Activated CD4-positive, alpha-beta memory T cell treated with anti-CD3 and anti-CD28 coated beads for 36 hours (primary cell): ENCODE results near the gene PRPF39. TPM values are rescaled to one million over a fixed set of nuclear protein-coding genes. Genes with fewer than 3 reads are reported as not detected.
A peak's percentile ranks its signal among the peaks of the same experiment; 100 is the strongest.

Experiments used
- CTCF ChIA-PET: fragments of 350-600 bp; sonication (Branson Sonifier 250); formaldehyde crosslinking; loops from one replicate; lab custom pipeline; 2021; ENCODE audit warnings: antibody characterized with exemption, inconsistent platforms; lab: Charles Lee
- POLR2A ChIA-PET: fragments of 350-600 bp; sonication (Branson Sonifier 250); formaldehyde crosslinking; loops from one replicate; lab custom pipeline; 2021; ENCODE audit warnings: antibody characterized with exemption; lab: Charles Lee
- DNase-seq: peaks from one replicate; pipeline ENCODE4 v3.0.0-alpha.2; 2020
- H3K27ac Mint-ChIP-seq: one replicate; pipeline ENCODE4 v1.8.0; 2021; ENCODE audit warnings: mixed read lengths
- H3K27me3 Mint-ChIP-seq: one replicate; pipeline ENCODE4 v1.8.0; 2021; ENCODE audit warnings: mixed read lengths
- H3K36me3 Mint-ChIP-seq: one replicate; pipeline ENCODE4 v1.8.0; 2021; ENCODE audit warnings: mixed read lengths
- H3K4me1 Mint-ChIP-seq: one replicate; pipeline ENCODE4 v1.8.0; 2021; ENCODE audit warnings: low read depth, mixed read lengths
- H3K4me3 Mint-ChIP-seq: one replicate; pipeline ENCODE4 v1.8.0; 2021; ENCODE audit warnings: mild to moderate bottlenecking, mixed read lengths
- H3K9me3 Mint-ChIP-seq: one replicate; pipeline ENCODE4 v1.8.0; 2021; ENCODE audit warnings: mixed read lengths
- intact Hi-C: fragments of 100-400 bp; cut with micrococcal nuclease; formaldehyde crosslinking; loops from one replicate; pipeline ENCODE4 v1.15.1; 2023
- total RNA-seq, 2 experiments: library from RNA; stranded (reverse); gene quantifications; one replicate each; pipeline ENCODE4 v1.2.3, GENCODE V29; 2021

PRPF39 gene
- total RNA-seq, 2 experiments from 2014 or later: 38.9 to 40.9 TPM

- peaks cover 6% of the 10 kb centered on the region for H3K36me3 Mint-ChIP-seq
- H3K27me3 Mint-ChIP-seq: no peaks in the 10 kb centered on the region
- ChIA-PET POLR2A (interaction anchor here (1.2 to 1.9 kb wide), 4 partner anchors 9 to 123 kb away, joined by 4 to 16 read pairs (median 5); partner anchors contain the start of genes FKBP3, KLHL28 and TOGARAM1), CTCF (no interaction called here)
- peaks cover 48% of the 10 kb centered on the region for H3K4me1 Mint-ChIP-seq
- H3K4me3 Mint-ChIP-seq: peak overlapping the region; percentile 95
- no peaks in the 10 kb centered on the region for H3K9me3 Mint-ChIP-seq
- intact Hi-C loops: loop anchor here (1.0 kb wide), 3 partner anchors 49 to 168 kb away; partner anchors contain the start of genes FKBP3, KLHL28 and MIS18BP1
- H3K27ac Mint-ChIP-seq: peak overlapping the region; percentile 95
- no peak for DNase-seq
Observed at GRCh38 chr14:45084946-45085346, 1.0 kb downstream of the PRPF39 start.

GRCh38 chr14:45089813-45090212 lies 5.9 kb downstream of the PRPF39 start:
- H3K27ac Mint-ChIP-seq: peak overlapping the region; percentile 70
- no peaks in the 10 kb centered on the region for H3K27me3 Mint-ChIP-seq
- H3K4me1 Mint-ChIP-seq: peaks cover 73% of the 10 kb centered on the region
- intact Hi-C loops: loop anchor here (1.0 kb wide), 2 partner anchors 24 to 156 kb away; no protein-coding TSS in a partner anchor
- POLR2A ChIA-PET: interaction anchor here (1.0 to 1.6 kb wide), 3 partner anchors 23 to 128 kb away, joined by 3 to 4 read pairs (median 3); partner anchors contain the start of genes FKBP3, KLHL28 and TOGARAM1
- DNase-seq: peak; percentile 20
- CTCF ChIA-PET: interaction anchor here (0.9 kb wide), 1 partner anchor 179 kb away, joined by 3 read pairs; no protein-coding TSS in a partner anchor
- H3K36me3 Mint-ChIP-seq: peaks cover 17% of the 10 kb centered on the region
- peak overlapping the region; percentile 52 for H3K4me3 Mint-ChIP-seq
- H3K9me3 Mint-ChIP-seq: no peaks in the 10 kb centered on the region

GRCh38 chr14:45091710-45092109 lies 7.8 kb downstream of the PRPF39 start:
- CTCF ChIA-PET: no interaction called here
- no peaks in the 10 kb centered on the region for H3K9me3 Mint-ChIP-seq
- no peaks in the 10 kb centered on the region for H3K27me3 Mint-ChIP-seq
- H3K36me3 Mint-ChIP-seq: peaks cover 27% of the 10 kb centered on the region
- H3K4me3 Mint-ChIP-seq: no peak overlapping the region
- H3K4me1 Mint-ChIP-seq: peaks cover 71% of the 10 kb centered on the region
- DNase-seq: no peak
- intact Hi-C loops: no loop called here
- POLR2A ChIA-PET: no interaction called here
- no peak overlapping the region for H3K27ac Mint-ChIP-seq

GRCh38 chr14:45094275-45094674 lies 10.4 kb downstream of the PRPF39 start:
- Mint-ChIP-seq H3K27me3 (no peaks in the 10 kb centered on the region), H3K4me3 (no peak overlapping the region), H3K27ac (no peak overlapping the region), H3K9me3 (no peaks in the 10 kb centered on the region), H3K4me1 (peaks cover 48% of the 10 kb centered on the region), H3K36me3 (peaks cover 47% of the 10 kb centered on the region)
- ChIA-PET CTCF (interaction anchor here (1.2 kb wide), 1 partner anchor 12 kb away, joined by 3 read pairs; no protein-coding TSS in a partner anchor), POLR2A (interaction anchor here (0.9 kb wide), 1 partner anchor 10 kb away, joined by 4 read pairs; the partner anchor contains the start of gene PRPF39)
- intact Hi-C loops: no loop called here
- DNase-seq: no peak

GRCh38 chr14:45095143-45095542 lies 11.2 kb downstream of the PRPF39 start:
- H3K9me3 Mint-ChIP-seq: no peaks in the 10 kb centered on the region
- no peaks in the 10 kb centered on the region for H3K27me3 Mint-ChIP-seq
- ChIA-PET CTCF (no interaction called here), POLR2A (no interaction called here)
- peak overlapping the region; percentile 67 for H3K27ac Mint-ChIP-seq
- H3K4me1 Mint-ChIP-seq: peaks cover 40% of the 10 kb centered on the region
- no peak for DNase-seq
- H3K36me3 Mint-ChIP-seq: peaks cover 53% of the 10 kb centered on the region
- no peak overlapping the region for H3K4me3 Mint-ChIP-seq
- intact Hi-C loops: loop anchor here (1.0 kb wide), 1 partner anchor 18 kb away; no protein-coding TSS in a partner anchor

- intact Hi-C loops: no loop called here
- CTCF ChIA-PET: interaction anchor here (2.6 kb wide), 1 partner anchor 182 kb away, joined by 7 read pairs; no protein-coding TSS in a partner anchor
- no peak overlapping the region for H3K4me3 Mint-ChIP-seq
Observed at GRCh38 chr14:45096218-45096617, 12.3 kb downstream of the PRPF39 start.

GRCh38 chr14:45103806-45104205 lies 19.9 kb downstream of the PRPF39 start:
- CTCF ChIA-PET: no interaction called here
- no peak overlapping the region for H3K4me3 Mint-ChIP-seq
- intact Hi-C loops: no loop called here
- no peaks in the 10 kb centered on the region for H3K9me3 Mint-ChIP-seq
- POLR2A ChIA-PET: no interaction called here
- no peak overlapping the region for H3K27ac Mint-ChIP-seq
- H3K36me3 Mint-ChIP-seq: peaks cover 38% of the 10 kb centered on the region
- no peaks in the 10 kb centered on the region for H3K27me3 Mint-ChIP-seq
- peaks cover 2% of the 10 kb centered on the region for H3K4me1 Mint-ChIP-seq
- no peak for DNase-seq

More at GRCh38 chr14:45096218-45096617, 12.3 kb downstream of the PRPF39 start:
- no peaks in the 10 kb centered on the region for H3K9me3 Mint-ChIP-seq
- DNase-seq: no peak
- no peak overlapping the region for H3K27ac Mint-ChIP-seq
- no peaks in the 10 kb centered on the region for H3K27me3 Mint-ChIP-seq
- POLR2A ChIA-PET: interaction anchor here (0.7 kb wide), 1 partner anchor 157 kb away, joined by 5 read pairs; the partner anchor contains the start of gene MIS18BP1
- H3K4me1 Mint-ChIP-seq: peaks cover 32% of the 10 kb centered on the region
- H3K36me3 Mint-ChIP-seq: peaks cover 60% of the 10 kb centered on the region

GRCh38 chr14:45104561-45104960 lies 20.6 kb downstream of the PRPF39 start:
- POLR2A ChIA-PET: no interaction called here

GRCh38 chr14:45112896-45113781 lies 29.2 kb downstream of the PRPF39 start:
- Mint-ChIP-seq H3K27me3 (no peaks in the 10 kb centered on the region), H3K9me3 (no peaks in the 10 kb centered on the region), H3K4me3 (no peak overlapping the region), H3K27ac (peak overlapping the region; percentile 75), H3K36me3 (peaks cover 33% of the 10 kb centered on the region), H3K4me1 (peaks cover 30% of the 10 kb centered on the region)
- no peak for DNase-seq
- POLR2A ChIA-PET: interaction anchor here (0.6 to 2.6 kb wide), 3 partner anchors 23 to 151 kb away, joined by 3 to 8 read pairs (median 4); partner anchors contain the start of genes KLHL28 and TOGARAM1
- intact Hi-C loops: loop anchor here (1.0 kb wide), 1 partner anchor 18 kb away; no protein-coding TSS in a partner anchor
- CTCF ChIA-PET: interaction anchor here (0.9 kb wide), 1 partner anchor 23 kb away, joined by 3 read pairs; the partner anchor contains the start of gene FANCM

More at GRCh38 chr14:45104561-45104960, 20.6 kb downstream of the PRPF39 start:
- Mint-ChIP-seq H3K36me3 (peaks cover 35% of the 10 kb centered on the region), H3K9me3 (no peaks in the 10 kb centered on the region), H3K4me1 (peaks cover 2% of the 10 kb centered on the region), H3K27me3 (no peaks in the 10 kb centered on the region), H3K4me3 (no peak overlapping the region), H3K27ac (no peak overlapping the region)
- no peak for DNase-seq
- intact Hi-C loops: no loop called here
- CTCF ChIA-PET: no interaction called here

- H3K27me3 Mint-ChIP-seq: no peaks in the 10 kb centered on the region
- peaks cover 34% of the 10 kb centered on the region for H3K36me3 Mint-ChIP-seq
- H3K9me3 Mint-ChIP-seq: no peaks in the 10 kb centered on the region
- peaks cover 30% of the 10 kb centered on the region for H3K4me1 Mint-ChIP-seq
- intact Hi-C loops: loop anchor here (1.0 kb wide), 5 partner anchors 20 to 184 kb away; partner anchors contain the start of genes FKBP3, KLHL28 and MIS18BP1
- ChIA-PET CTCF (interaction anchor here (1.9 kb wide), 1 partner anchor 9 kb away, joined by 5 read pairs; no protein-coding TSS in a partner anchor), POLR2A (interaction anchor here (2.6 kb wide), 1 partner anchor 152 kb away, joined by 8 read pairs; the partner anchor contains the start of genes KLHL28 and TOGARAM1)
- H3K4me3 Mint-ChIP-seq: no peak overlapping the region
- no peak for DNase-seq
- H3K27ac Mint-ChIP-seq: peak overlapping the region; percentile 66
Observed at GRCh38 chr14:45114327-45114726, 30.4 kb downstream of the PRPF39 start.

- no peak overlapping the region for H3K27ac Mint-ChIP-seq
- no peaks in the 10 kb centered on the region for H3K9me3 Mint-ChIP-seq
- peaks cover 15% of the 10 kb centered on the region for H3K4me1 Mint-ChIP-seq
- no peak overlapping the region for H3K4me3 Mint-ChIP-seq
- no peaks in the 10 kb centered on the region for H3K27me3 Mint-ChIP-seq
- intact Hi-C loops: no loop called here
- peaks cover 43% of the 10 kb centered on the region for H3K36me3 Mint-ChIP-seq
- no peak for DNase-seq
- ChIA-PET POLR2A (no interaction called here), CTCF (no interaction called here)
Observed at GRCh38 chr14:45118594-45118993, 34.7 kb downstream of the PRPF39 start.
